ENCODE measurements around the gene NDUFB4. TPM values are rescaled to one million over a fixed set of nuclear protein-coding genes. Genes with fewer than 3 reads are reported as not detected.
A peak's percentile ranks its signal among the peaks of the same experiment; 100 is the strongest.

The NDUFB4 gene
- total RNA-seq, 6 experiments from 2014 or later: 69.3 to 98.9 (median 77.5) TPM

- DNase-seq: no peak
- H3K27me3 ChIP-seq: no peaks in the 10 kb centered on the region
- no peak overlapping the region for H3K27ac ChIP-seq
- H3K4me3 ChIP-seq: no peak overlapping the region
- peaks cover 0 to 39% (median 7%) of the 10 kb centered on the region in 4 donors for H3K36me3 ChIP-seq
- ATAC-seq: no peak
- H3K4me1 ChIP-seq: peaks cover 0 to 17% (median 0%) of the 10 kb centered on the region in 4 donors
- 94% methylated on average over 2 of the region's 2 CpGs for WGBS (ENCODE audit: insufficient coverage, low coverage, low lambda C conversion rate, missing lambda C conversion rate)
- intact Hi-C loops (cut with DNase I): no loop called here
- no peak for TF ChIP-seq POLR2A (IDR thresholded peaks at IDR 0.05)
- TF ChIP-seq, protein P1, sequence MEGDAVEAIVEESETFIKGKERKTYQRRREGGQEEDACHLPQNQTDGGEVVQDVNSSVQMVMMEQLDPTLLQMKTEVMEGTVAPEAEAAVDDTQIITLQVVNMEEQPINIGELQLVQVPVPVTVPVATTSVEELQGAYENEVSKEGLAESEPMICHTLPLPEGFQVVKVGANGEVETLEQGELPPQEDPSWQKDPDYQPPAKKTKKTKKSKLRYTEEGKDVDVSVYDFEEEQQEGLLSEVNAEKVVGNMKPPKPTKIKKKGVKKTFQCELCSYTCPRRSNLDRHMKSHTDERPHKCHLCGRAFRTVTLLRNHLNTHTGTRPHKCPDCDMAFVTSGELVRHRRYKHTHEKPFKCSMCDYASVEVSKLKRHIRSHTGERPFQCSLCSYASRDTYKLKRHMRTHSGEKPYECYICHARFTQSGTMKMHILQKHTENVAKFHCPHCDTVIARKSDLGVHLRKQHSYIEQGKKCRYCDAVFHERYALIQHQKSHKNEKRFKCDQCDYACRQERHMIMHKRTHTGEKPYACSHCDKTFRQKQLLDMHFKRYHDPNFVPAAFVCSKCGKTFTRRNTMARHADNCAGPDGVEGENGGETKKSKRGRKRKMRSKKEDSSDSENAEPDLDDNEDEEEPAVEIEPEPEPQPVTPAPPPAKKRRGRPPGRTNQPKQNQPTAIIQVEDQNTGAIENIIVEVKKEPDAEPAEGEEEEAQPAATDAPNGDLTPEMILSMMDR (IDR thresholded peaks at IDR 0.05): no peak
- no peaks in the 10 kb centered on the region for H3K9me3 ChIP-seq
These were observed 6.5 kb downstream of the NDUFB4 start for GRCh38 chr3:120602682-120603081.

DNA sequence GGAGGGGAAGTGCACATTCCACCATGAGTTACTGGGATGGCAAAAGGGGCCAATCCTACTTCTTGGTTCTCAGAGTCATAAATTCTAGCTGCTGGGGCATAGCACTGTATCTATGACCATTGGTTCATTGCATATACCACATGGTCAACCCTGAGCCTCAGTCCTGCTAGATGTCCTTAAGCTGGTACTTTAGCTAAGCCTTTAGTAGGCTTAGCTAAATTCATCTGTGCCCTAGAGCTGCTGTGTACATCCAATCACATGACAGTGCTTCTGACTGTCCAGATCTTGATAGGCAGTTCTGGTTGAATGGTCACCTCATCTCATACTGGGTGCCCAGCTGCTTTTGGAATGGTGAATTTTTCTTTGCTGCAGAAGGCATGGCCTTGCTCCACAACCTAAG lies 8.2 kb downstream of the NDUFB4 start:
- ATAC-seq: peak in 2 of 4 donors; percentile 11 to 26
- H3K4me1 ChIP-seq: peaks cover 0 to 6% (median 0%) of the 10 kb centered on the region in 4 donors
- H3K4me3 ChIP-seq: no peak overlapping the region
- intact Hi-C loops (cut with DNase I): no loop called here
- DNase-seq: no peak
- peaks cover 0 to 27% (median 4%) of the 10 kb centered on the region in 4 donors for H3K36me3 ChIP-seq
- H3K9me3 ChIP-seq: no peaks in the 10 kb centered on the region
- no peaks in the 10 kb centered on the region for H3K27me3 ChIP-seq
- H3K27ac ChIP-seq: no peak overlapping the region
- no peak for TF ChIP-seq POLR2A (IDR thresholded peaks at IDR 0.05)
- TF ChIP-seq, protein P1 (IDR thresholded peaks at IDR 0.05): no peak

GRCh38 chr3:120604784-120605183 lies 8.6 kb downstream of the NDUFB4 start:
- DNase-seq: no peak
- intact Hi-C loops (cut with DNase I): no loop called here
- peak in 1 of 4 donors; percentile 21 for ATAC-seq

DNA sequence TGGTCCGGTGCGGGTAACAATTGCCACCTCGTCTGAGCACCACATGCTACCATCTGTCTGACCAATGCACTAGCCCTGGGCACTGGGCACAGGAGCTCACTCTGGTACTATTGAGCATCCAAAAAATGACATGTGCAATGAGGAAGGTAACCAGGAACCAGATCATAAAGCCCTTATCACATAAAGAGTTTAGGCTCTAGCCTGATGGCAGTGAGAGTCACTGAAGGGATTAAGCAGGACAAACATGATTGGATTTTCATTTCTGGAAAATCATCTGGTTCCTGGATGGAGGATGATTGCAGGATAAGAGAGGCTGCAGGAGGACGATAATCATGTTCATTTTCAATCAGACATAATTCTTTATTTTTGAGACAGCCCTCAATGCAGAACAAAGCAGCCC lies 12.4 kb downstream of the NDUFB4 start:
- 64% methylated on average over 4 of the region's 4 CpGs for WGBS (ENCODE audit: insufficient coverage, low coverage, low lambda C conversion rate, missing lambda C conversion rate)
- ATAC-seq (no peak), DNase-seq (no peak)
- intact Hi-C loops (cut with DNase I): no loop called here
- H3K4me1 ChIP-seq: no peaks in the 10 kb centered on the region
- no peak overlapping the region for H3K4me3 ChIP-seq
- H3K9me3 ChIP-seq: no peaks in the 10 kb centered on the region
- H3K27me3 ChIP-seq: no peaks in the 10 kb centered on the region
- no peaks in the 10 kb centered on the region for H3K36me3 ChIP-seq
- TF ChIP-seq, protein P1 (IDR thresholded peaks at IDR 0.05): no peak
- no peak for TF ChIP-seq POLR2A (IDR thresholded peaks at IDR 0.05)
- no peak overlapping the region for H3K27ac ChIP-seq

More at GRCh38 chr3:120604784-120605183, 8.6 kb downstream of the NDUFB4 start:
- H3K36me3 ChIP-seq: peaks cover 0 to 25% (median 4%) of the 10 kb centered on the region in 4 donors
- peaks cover 0 to 2% (median 0%) of the 10 kb centered on the region in 4 donors for H3K4me1 ChIP-seq
- no peaks in the 10 kb centered on the region for H3K9me3 ChIP-seq
- TF ChIP-seq, protein P1 (IDR thresholded peaks at IDR 0.05): no peak
- no peak for TF ChIP-seq POLR2A (IDR thresholded peaks at IDR 0.05)
- H3K27me3 ChIP-seq: no peaks in the 10 kb centered on the region
- no peak overlapping the region for H3K4me3 ChIP-seq
- no peak overlapping the region for H3K27ac ChIP-seq

DNA sequence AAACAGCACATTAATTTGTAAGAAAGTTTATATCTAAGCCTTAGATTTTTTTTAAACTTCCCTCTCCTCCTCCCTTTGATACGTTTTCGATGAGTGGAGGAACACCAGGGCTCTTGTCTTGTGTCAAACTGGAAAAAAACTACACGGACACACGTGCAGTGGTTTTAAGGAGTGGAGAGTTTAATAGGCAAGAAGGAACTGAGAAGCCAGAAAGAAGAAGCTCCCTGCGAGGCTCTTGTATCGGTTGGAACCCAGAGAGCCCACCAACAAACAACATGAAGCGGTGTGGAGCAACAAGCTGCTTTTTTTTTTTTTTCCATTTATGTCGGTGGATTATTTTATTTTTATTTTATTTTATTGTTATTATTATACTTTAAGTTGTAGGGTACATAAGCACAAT lies 18.6 kb downstream of the NDUFB4 start:
- intact Hi-C loops (cut with DNase I): no loop called here
- Histone ChIP-seq H3K27me3 (no peaks in the 10 kb centered on the region), H3K36me3 (no peaks in the 10 kb centered on the region), H3K27ac (no peak overlapping the region), H3K4me3 (no peak overlapping the region), H3K9me3 (no peaks in the 10 kb centered on the region), H3K4me1 (no peaks in the 10 kb centered on the region)
- 73% methylated on average over 8 of the region's 8 CpGs for WGBS (ENCODE audit: insufficient coverage, low coverage, low lambda C conversion rate, missing lambda C conversion rate)
- TF ChIP-seq, protein P1 (IDR thresholded peaks at IDR 0.05): no peak
- TF ChIP-seq POLR2A (IDR thresholded peaks at IDR 0.05): no peak
- no peak for DNase-seq
- ATAC-seq: peak in 1 of 4 donors; percentile 24

Measured in right lobe of liver (tissue), 6 donors.